WI38 (cell line): ENCODE data around the gene DDX52.
"Not testable (repeated sequence)": the region's sequence is repeated elsewhere in the genome, so short reads cannot be mapped to it uniquely, and the experiment has no call there.

Experiments
- H3K4me3 ChIP-seq: 2 replicates; pipeline ENCODE4 v1.5.1; 2011; ENCODE audit warnings: low read depth, mild to moderate bottlenecking, control low read depth, low read length
- TF ChIP-seq, protein P1 (sequence below): IDR thresholded peaks from 2 replicates; pipeline ENCODE4 v1.5.1; 2012; ENCODE audit warnings: low read depth, mild to moderate bottlenecking, control low read depth, low read length

The DDX52 gene

DNA sequence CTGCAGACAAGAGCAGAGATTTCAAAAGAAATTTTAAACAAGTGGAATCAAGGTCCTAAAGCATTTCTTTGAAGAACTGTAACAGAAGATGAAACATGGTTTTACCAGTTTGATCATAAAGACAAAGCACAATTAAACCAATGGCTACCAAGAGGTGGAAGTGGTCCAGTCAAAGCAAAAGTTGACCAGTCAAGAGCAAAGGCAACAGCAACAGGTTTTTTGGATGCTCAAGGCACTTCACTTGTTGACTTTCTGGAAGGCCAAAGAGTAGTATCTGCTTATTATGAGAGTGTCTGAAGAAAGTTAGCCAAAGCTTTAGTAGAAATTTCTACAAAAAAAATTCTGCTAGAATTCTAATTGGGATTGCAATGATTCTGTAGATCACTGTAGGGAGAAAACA, 5.3 kb downstream of the DDX52 start:
- no peak overlapping the region for H3K4me3 ChIP-seq
- TF ChIP-seq, protein P1, sequence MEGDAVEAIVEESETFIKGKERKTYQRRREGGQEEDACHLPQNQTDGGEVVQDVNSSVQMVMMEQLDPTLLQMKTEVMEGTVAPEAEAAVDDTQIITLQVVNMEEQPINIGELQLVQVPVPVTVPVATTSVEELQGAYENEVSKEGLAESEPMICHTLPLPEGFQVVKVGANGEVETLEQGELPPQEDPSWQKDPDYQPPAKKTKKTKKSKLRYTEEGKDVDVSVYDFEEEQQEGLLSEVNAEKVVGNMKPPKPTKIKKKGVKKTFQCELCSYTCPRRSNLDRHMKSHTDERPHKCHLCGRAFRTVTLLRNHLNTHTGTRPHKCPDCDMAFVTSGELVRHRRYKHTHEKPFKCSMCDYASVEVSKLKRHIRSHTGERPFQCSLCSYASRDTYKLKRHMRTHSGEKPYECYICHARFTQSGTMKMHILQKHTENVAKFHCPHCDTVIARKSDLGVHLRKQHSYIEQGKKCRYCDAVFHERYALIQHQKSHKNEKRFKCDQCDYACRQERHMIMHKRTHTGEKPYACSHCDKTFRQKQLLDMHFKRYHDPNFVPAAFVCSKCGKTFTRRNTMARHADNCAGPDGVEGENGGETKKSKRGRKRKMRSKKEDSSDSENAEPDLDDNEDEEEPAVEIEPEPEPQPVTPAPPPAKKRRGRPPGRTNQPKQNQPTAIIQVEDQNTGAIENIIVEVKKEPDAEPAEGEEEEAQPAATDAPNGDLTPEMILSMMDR, result no peak

DNA sequence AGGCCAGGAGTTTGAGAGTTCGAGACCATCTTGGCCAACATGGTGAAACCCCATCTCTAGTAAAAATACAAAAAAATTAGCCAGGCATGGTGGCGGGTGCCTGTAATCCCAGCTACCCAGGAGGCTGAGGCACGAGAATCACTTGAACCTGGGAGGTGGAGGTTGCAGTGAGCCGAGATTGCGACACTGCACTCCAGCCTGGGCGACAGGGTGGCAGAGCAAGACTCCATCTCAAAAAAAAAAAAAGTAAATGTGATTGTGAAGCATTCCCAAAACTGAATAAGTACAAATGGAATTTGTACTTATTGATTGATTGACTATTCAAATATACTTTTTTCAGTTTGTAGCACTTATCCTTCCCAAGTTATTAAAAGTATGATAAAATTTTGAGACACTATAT, 26.8 kb downstream of the DDX52 start:
- H3K4me3 ChIP-seq, result not testable (repeated sequence)

DNA sequence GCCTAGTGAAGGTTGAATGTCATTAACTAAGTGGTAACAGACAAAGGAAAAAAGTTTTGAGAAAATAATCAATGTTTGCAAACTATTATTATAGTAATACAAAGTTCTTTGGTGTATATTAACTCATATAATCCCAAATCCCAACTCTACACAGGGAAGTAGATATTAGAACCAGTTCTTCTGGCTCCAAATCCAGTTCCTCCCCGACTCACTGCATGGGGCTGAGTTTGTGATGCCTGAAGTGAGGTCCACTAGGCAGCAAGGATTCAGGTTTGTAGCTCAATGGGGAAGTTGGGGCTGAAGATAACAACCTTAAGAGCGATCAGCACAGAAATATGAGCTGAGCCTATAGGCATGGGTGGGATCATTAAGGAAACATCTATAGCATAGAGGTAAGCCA, 28.4 kb downstream of the DDX52 start:
- TF ChIP-seq, protein P1, result no peak
- H3K4me3 ChIP-seq, result no peak overlapping the region

DNA sequence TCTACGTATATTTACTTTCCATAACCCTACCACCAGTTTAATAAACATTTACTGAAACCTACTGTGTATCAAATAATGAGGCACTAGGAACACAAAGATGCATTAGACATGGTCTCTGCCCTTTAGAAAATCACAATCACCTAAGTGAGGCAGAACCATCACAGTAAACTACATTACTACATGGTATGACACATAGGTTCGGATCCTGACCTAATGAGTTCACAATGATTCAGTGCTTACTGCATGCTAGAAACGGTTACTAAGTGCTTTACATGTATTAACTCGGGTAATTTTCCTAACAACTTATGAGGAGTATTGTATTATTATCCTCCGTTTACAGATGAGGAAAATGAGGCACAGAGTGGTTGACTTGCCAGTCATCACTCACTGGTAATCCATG, 28.9 kb downstream of the DDX52 start:
- TF ChIP-seq, protein P1, result no peak
- H3K4me3 ChIP-seq, result no peak overlapping the region

DNA sequence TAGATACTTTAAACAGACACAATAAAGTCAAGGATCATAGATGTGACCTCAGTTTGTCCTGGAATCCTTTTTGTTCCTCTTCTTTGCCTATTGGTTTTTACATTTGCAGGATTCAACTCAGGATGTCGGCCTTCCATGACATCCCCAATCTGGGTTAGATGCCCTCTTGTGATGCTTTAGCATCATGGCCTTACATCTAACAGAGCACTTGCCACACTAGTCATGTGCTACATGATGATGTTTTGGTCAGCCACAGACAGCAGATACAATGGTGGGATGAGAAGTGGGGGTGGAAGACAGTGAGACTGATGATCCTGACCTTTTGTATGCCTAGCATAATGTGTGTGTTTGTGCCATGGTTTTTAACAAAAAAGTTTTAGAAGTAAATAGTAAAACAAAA, 32.3 kb downstream of the DDX52 start:
- no peak overlapping the region for H3K4me3 ChIP-seq
- TF ChIP-seq, protein P1, result no peak

DNA sequence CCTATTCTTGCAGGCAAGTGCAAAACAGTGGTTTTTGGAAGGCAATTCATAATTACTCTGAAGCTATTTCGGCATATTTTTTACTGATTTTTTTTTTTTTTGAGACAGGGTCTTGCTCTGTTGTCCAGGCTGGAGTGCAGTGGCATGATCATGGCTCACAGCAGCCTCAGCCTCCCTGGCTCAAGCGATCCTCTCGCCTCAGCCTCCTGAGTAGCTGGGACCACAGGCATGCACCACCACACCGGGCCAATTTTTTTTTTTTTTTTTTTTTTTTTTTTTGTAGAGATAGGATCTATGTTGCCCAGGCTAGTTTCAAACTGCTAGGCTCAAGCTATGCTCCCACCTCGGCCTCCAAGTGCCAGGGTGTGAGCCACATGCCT, 33.2 kb downstream of the DDX52 start:
- peak overlapping the region; percentile 93 for H3K4me3 ChIP-seq

DNA sequence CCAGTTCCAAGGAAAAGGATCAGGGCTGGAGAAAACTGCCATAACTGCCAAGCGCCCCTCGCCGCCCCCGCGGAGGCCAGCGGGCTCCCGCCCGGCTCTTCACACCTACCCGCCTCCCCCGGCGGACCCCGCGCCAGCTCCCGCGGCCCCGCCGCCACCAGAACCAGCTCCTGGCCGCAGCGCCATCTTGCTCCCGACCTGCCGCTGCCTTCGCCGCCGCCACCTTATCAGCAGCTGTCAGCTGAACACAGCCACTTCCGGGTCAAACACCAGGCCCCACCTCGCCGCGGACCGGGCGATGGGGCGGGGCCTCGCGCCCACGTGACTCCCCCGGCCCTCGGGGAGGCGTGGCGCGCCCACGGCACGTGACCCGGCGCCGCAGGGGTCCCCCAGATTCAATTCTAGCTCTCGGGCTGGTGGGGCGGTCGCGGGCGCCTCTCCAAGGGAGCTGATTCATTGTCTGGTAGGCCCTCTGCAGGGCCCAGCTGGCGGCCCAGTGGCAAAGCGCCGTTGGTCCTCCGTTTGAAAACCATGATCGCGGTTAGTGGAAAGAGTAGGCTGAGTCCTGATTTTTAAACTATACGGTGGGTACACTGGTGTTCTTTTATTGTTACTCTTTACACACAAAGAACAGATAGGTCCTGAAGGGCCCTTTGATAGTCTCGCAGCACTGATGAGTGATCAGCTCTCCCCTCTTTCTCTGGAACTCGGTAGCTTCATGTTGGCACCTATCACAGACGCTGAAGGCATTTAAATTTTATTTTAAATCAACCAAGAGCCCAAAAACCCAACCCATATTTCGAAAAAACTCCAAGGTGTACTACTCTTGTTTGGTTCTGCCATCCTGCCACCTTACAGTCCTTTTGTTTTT, 33.8 kb downstream of the DDX52 start, which contains the start of gene SYNRG:
SYNRG (minus strand) TSS at position 249 of the 871 bp plus-strand sequence; CDS start at position 186, 63 bp downstream.
- peak within 1 kb of the TSS; percentile 93 for H3K4me3 ChIP-seq
- TF ChIP-seq, protein P1, result no peak

DNA sequence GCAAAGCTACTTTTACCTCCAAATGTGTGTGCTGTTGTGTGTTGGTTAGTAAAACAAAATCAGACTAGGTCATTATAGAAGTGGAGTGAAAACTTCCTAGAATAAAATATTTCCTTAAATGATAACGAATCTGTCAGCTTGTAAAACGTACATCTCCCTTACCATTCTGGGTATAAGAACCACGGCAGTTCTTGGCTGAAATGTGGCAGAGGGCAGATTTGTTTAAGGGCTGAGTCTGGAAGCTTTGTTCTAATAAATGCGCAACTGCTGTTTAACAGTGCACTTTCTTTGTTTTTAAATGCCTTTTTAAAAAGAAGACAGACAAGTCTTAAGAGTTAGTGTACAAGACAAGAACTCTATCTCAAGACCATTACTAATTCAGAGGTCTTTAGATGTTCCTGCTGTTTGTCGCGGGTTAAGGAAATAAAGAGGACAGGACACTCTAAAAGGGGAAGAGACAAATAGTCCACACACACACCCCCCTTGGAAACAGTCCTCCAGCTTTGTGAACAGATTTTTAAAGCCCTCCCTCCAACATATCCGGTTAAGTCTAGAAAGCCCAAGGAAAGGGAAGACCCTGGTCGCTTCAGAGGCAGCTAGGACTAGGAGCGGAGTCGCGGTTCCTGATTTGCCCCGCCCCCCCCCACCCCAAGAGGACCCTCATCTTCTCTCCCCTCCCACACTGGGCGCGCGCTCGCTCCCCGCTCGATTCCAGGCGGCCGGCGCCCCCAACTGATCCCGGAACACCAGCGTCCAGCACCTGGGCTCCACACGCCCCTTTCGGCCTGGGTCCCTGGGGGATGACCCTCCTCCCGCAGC, 34.7 kb downstream of the DDX52 start:
- TF ChIP-seq, protein P1, result no peak
- peak overlapping the region; percentile 93 for H3K4me3 ChIP-seq
